Left lung (tissue), 10 donors: Measurements from ENCODE around the gene SUCLG2. TPM values are rescaled to one million over a fixed set of nuclear protein-coding genes. Genes with fewer than 3 reads are reported as not detected.
A peak's percentile ranks its signal among the peaks of the same experiment; 100 is the strongest.

Experiments used
- ATAC-seq: fragments of 200-7000 bp; cut with Tn5 transposase; one replicate; pipeline ENCODE4 v1.9.1; 2020; ENCODE audit warnings: moderate library complexity
- DNase-seq, 4 donors: peaks; one replicate each; pipeline ENCODE4 v3.0.0-alpha.2; 2013 to 2020
- H3K27ac ChIP-seq, 2 donors: fragments of 200-600 bp; sonication (generic) in 1 of 2; one replicate each; pipeline versions ENCODE4 v1.5.0 to v1.8.0; 2020 to 2021
- H3K27me3 ChIP-seq, 2 donors: fragments of 200-600 bp; sonication (generic) in 1 of 2; one replicate each; pipeline versions ENCODE4 v1.5.0 to v1.8.0; 2020 to 2021
- H3K36me3 ChIP-seq, 2 donors: fragments of 200-600 bp; sonication (generic) in 1 of 2; one replicate each; pipeline versions ENCODE4 v1.5.0 to v1.8.0; 2020 to 2021
- H3K4me1 ChIP-seq, 2 donors: fragments of 200-600 bp; one replicate each; pipeline ENCODE4 v1.8.0; 2021
- H3K4me3 ChIP-seq, 2 donors: fragments of 200-600 bp; sonication (generic) in 1 of 2; one replicate each; pipeline versions ENCODE4 v1.5.0 to v1.8.0; 2020 to 2021; ENCODE audit warnings: mild to moderate bottlenecking in 1 of 2
- H3K9me3 ChIP-seq, 2 donors: fragments of 200-600 bp; sonication (generic) in 1 of 2; one replicate each; pipeline versions ENCODE4 v1.5.0 to v1.8.0; 2020 to 2021
- intact Hi-C, 2 donors: fragments of 100-400 bp; cut with DNase I; formaldehyde crosslinking; loops; one replicate each; pipeline versions ENCODE4 v1.11.2 to v1.14.2; 2022
- polyA plus RNA-seq, 6 donors: library from polyadenylated mRNA; unstranded; fragments of 120-200 nt; gene quantifications; one replicate each; pipeline ENCODE4 v1.2.1, GENCODE V29; 2013; ENCODE audit not compliant: insufficient read length in 6 of 6
- total RNA-seq, 2 donors: library from RNA; stranded (reverse); fragmentation: NEBNext Ultra II Directional; extraction: Animal tissue kit (Norgen Biotek cat#: 25700); gene quantifications; one replicate each; pipeline ENCODE4 v1.2.1, GENCODE V29; 2021
- TF ChIP-seq, protein P1 (sequence below), 2 donors: fragments of 200-600 bp; sonication (generic) in 1 of 2; IDR thresholded peaks; one replicate each; pipeline versions ENCODE4 v1.5.0 to v1.8.0; 2021; ENCODE audit warnings: antibody characterized with exemption in 2 of 2
- donor health status: DM: no; HTN: yes; CAD: no.
- donor health status: DM: no; HTN: no; CAD: no.

SUCLG2 gene
- total and polyA plus RNA-seq, 8 donors: 52.7 to 74.1 (median 60.0) TPM

GRCh38 chr3:67529915-67530314, 124.5 kb downstream of the SUCLG2 start:
- intact Hi-C loops: no loop called here
- no peak overlapping the region for H3K4me3 ChIP-seq
- TF ChIP-seq, protein P1, sequence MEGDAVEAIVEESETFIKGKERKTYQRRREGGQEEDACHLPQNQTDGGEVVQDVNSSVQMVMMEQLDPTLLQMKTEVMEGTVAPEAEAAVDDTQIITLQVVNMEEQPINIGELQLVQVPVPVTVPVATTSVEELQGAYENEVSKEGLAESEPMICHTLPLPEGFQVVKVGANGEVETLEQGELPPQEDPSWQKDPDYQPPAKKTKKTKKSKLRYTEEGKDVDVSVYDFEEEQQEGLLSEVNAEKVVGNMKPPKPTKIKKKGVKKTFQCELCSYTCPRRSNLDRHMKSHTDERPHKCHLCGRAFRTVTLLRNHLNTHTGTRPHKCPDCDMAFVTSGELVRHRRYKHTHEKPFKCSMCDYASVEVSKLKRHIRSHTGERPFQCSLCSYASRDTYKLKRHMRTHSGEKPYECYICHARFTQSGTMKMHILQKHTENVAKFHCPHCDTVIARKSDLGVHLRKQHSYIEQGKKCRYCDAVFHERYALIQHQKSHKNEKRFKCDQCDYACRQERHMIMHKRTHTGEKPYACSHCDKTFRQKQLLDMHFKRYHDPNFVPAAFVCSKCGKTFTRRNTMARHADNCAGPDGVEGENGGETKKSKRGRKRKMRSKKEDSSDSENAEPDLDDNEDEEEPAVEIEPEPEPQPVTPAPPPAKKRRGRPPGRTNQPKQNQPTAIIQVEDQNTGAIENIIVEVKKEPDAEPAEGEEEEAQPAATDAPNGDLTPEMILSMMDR (IDR thresholded peaks at IDR 0.05): no peak
- H3K27ac ChIP-seq: no peak overlapping the region
- no peaks in the 10 kb centered on the region for H3K9me3 ChIP-seq
- H3K27me3 ChIP-seq: no peaks in the 10 kb centered on the region
- DNase-seq: no peak
- no peak for ATAC-seq
- peaks cover 0 to 27% of the 10 kb centered on the region in 2 donors for H3K36me3 ChIP-seq
- no peaks in the 10 kb centered on the region for H3K4me1 ChIP-seq

DNA sequence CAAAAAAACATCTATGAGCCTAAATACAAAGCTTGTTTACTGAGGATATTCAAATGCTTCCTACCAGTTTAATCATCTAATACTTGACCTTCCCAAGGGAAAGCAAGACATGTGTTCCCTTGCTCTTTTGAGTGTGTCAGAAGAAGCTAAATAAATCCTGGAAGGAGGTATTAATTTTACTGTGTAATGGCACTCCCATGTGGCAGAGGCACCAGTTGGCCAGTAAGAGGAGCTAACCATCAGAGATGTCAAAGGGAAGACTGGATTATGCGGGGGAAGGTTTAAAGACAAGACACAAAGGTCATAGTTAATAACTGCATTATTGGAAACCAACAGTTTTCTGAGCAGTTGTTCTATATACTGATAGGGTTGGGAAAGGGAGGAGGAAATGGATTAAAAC, 125.1 kb downstream of the SUCLG2 start:
- intact Hi-C loops: no loop called here
- Histone ChIP-seq H3K36me3 (peaks cover 0 to 27% of the 10 kb centered on the region in 2 donors), H3K4me3 (no peak overlapping the region), H3K27ac (no peak overlapping the region), H3K27me3 (no peaks in the 10 kb centered on the region), H3K9me3 (no peaks in the 10 kb centered on the region), H3K4me1 (no peaks in the 10 kb centered on the region)
- TF ChIP-seq, protein P1 (IDR thresholded peaks at IDR 0.05): no peak
- ATAC-seq (no peak), DNase-seq (no peak)

- no peak for DNase-seq
- no peaks in the 10 kb centered on the region for H3K4me1 ChIP-seq
- H3K4me3 ChIP-seq: no peak overlapping the region
- TF ChIP-seq, protein P1 (IDR thresholded peaks at IDR 0.05): no peak
- intact Hi-C loops: no loop called here
- H3K9me3 ChIP-seq: no peaks in the 10 kb centered on the region
- H3K27ac ChIP-seq: no peak overlapping the region
- peaks cover 0 to 27% of the 10 kb centered on the region in 2 donors for H3K36me3 ChIP-seq
- ATAC-seq: peak; percentile 33
- no peaks in the 10 kb centered on the region for H3K27me3 ChIP-seq
Measured at GRCh38 chr3:67526246-67526645, 128.2 kb downstream of the SUCLG2 start.

DNA sequence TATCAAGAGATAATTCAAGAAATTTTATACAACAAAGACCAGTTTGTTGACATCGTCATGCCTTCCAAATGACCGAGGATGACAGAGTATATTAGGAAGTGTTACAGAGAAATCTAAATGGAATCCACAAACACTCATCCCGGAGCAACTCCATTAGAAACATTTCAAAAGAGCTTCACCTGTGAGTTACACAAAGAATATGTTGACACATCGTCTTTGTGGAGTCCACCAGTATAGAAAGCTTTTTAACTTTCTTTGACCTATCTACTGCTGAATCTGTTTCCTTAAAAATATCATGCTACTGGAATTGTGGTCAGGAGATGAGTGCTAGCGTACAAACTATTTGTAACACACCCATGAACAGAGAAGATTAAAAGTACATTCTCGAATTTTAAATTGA, 130.4 kb downstream of the SUCLG2 start:
- TF ChIP-seq, protein P1 (IDR thresholded peaks at IDR 0.05): no peak
- H3K27ac ChIP-seq: no peak overlapping the region
- intact Hi-C loops: no loop called here

DNA sequence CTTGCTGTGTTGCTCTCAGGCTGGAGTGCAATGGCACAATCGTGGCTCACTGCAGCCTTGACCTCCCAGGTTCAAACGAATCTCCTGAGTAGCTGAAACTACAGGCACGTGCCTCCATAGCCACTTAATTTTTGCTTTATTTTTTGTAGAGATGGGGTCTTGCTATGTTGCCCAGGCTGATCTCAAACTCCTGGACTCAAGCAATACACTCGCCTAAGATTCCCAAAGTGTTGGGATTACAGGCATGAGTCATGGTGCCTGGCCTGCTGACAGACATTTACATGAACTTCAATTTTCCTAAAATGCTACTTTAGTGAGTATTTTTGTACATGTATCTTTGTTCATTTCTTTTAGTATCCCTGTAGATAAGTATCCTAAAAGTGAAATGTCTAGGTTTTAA, 132.3 kb downstream of the SUCLG2 start:
- Histone ChIP-seq H3K4me3 (no peak overlapping the region), H3K36me3 (peaks cover 0 to 27% of the 10 kb centered on the region in 2 donors), H3K9me3 (no peaks in the 10 kb centered on the region), H3K27me3 (no peaks in the 10 kb centered on the region), H3K27ac (no peak overlapping the region), H3K4me1 (no peaks in the 10 kb centered on the region)
- ATAC-seq: no peak
- TF ChIP-seq, protein P1 (IDR thresholded peaks at IDR 0.05): no peak
- intact Hi-C loops: no loop called here
- no peak for DNase-seq

More for the DNA sequence above, 130.4 kb downstream of the SUCLG2 start:
- H3K36me3 ChIP-seq: peaks cover 0 to 32% of the 10 kb centered on the region in 2 donors
- no peaks in the 10 kb centered on the region for H3K4me1 ChIP-seq
- no peaks in the 10 kb centered on the region for H3K27me3 ChIP-seq
- DNase-seq: no peak
- no peaks in the 10 kb centered on the region for H3K9me3 ChIP-seq
- H3K4me3 ChIP-seq: no peak overlapping the region
- no peak for ATAC-seq
